B cell (primary cell): Measurements from ENCODE around the gene BBC3. TPM values are rescaled to one million over a fixed set of nuclear protein-coding genes. Genes with fewer than 3 reads are reported as not detected.
"Not testable (repeated sequence)": the region's sequence is repeated elsewhere in the genome, so short reads cannot be mapped to it uniquely, and the experiment has no call there.

Experiments
- ATAC-seq: fragments of 200-7000 bp; cut with Tn5 transposase; one replicate; pipeline ENCODE4 v1.10.0; 2021; ENCODE audit warnings: low read depth, mild to moderate bottlenecking, moderate number of reproducible peaks, moderate library complexity
- CTCF ChIA-PET: fragments of 350-600 bp; sonication (Branson Sonifier 250); formaldehyde crosslinking; loops from one replicate; lab custom pipeline; 2021; ENCODE audit warnings: antibody characterized with exemption, inconsistent platforms; lab: Charles Lee
- POLR2A ChIA-PET: fragments of 350-600 bp; sonication (Branson Sonifier 250); formaldehyde crosslinking; loops from one replicate; lab custom pipeline; 2021; ENCODE audit warnings: antibody characterized with exemption; lab: Charles Lee
- DNase-seq: peaks from one replicate; pipeline ENCODE4 v3.0.0; 2013
- H2AFZ ChIP-seq: 2 replicates; pipeline ENCODE4 v1.6.1; 2012; ENCODE audit warnings: mild to moderate bottlenecking, low read depth, low read length; ENCODE audit not compliant: insufficient read depth, poor library complexity, severe bottlenecking
- H3K27ac ChIP-seq, 2 donors: 1 replicate in 1 of 2; 2 replicates in 1 of 2; pipeline ENCODE4 v1.5.1; 2012 to 2013; ENCODE audit warnings: low read length in 2 of 2, mild to moderate bottlenecking in 2 of 2, moderate library complexity in 1 of 2
- H3K27me3 ChIP-seq, 4 experiments: fragments of 200-600 bp in 1 of 4; sonication (generic) in 1 of 4; replicated peaks in 1 of 4; 1 replicate in 2 of 4; 2 replicates in 2 of 4; pipeline versions ENCODE4 v1.6.1 to v1.7.0; 2013 to 2016; ENCODE audit warnings: low read length in 3 of 4, mild to moderate bottlenecking in 2 of 4, mixed read lengths in 1 of 4, moderate library complexity in 1 of 4; ENCODE audit not compliant: insufficient read depth in 4 of 4, control insufficient read depth in 3 of 4; ENCODE audit errors: control extremely low read depth in 1 of 4
- H3K36me3 ChIP-seq, 2 experiments: replicated peaks in 1 of 2; 1 replicate in 1 of 2; 2 replicates in 1 of 2; pipeline versions ENCODE4 v1.6.1 to v1.7.1; 2013; ENCODE audit warnings: low read length in 1 of 2; ENCODE audit not compliant: insufficient read depth in 2 of 2, control insufficient read depth in 1 of 2; ENCODE audit errors: control extremely low read depth in 1 of 2, extremely low read depth in 1 of 2
- H3K4me1 ChIP-seq, 2 donors: fragments of 200-600 bp in 1 of 2; sonication (generic) in 1 of 2; 1 replicate in 1 of 2; 2 replicates in 1 of 2; pipeline versions ENCODE4 v1.5.1 to v1.6.1; 2013 to 2017; ENCODE audit warnings: low read length in 2 of 2; ENCODE audit not compliant: control insufficient read depth in 2 of 2, insufficient read depth in 2 of 2
- H3K4me2 ChIP-seq: replicated peaks from 2 replicates; pipeline ENCODE3; 2012; ENCODE audit warnings: mild to moderate bottlenecking, low read depth, low read length; ENCODE audit not compliant: poor library complexity, severe bottlenecking
- H3K4me3 ChIP-seq, 5 experiments: fragments of 200-600 bp in 1 of 5; sonication (generic) in 1 of 5; 1 replicate in 3 of 5; 2 replicates in 2 of 5; pipeline versions ENCODE4 v1.5.1 to v1.7.0; 2011 to 2016; ENCODE audit warnings: low read length in 4 of 5, mild to moderate bottlenecking in 4 of 5, low read depth in 2 of 5, control low read depth in 1 of 5, moderate library complexity in 1 of 5; ENCODE audit not compliant: insufficient read depth in 1 of 5; ENCODE audit errors: control extremely low read depth in 1 of 5, extremely low read depth in 1 of 5
- H3K79me2 ChIP-seq: fragments of 200-600 bp; sonication (generic); one replicate; pipeline ENCODE4 v1.6.0; 2016; ENCODE audit warnings: low read length; ENCODE audit not compliant: control insufficient read depth, insufficient read depth
- H3K9ac ChIP-seq: fragments of 200-600 bp; sonication (generic); 2 replicates; pipeline ENCODE4 v1.6.1; 2017; ENCODE audit warnings: mild to moderate bottlenecking, low read length, moderate library complexity
- H3K9me3 ChIP-seq, 3 donors: one replicate each; pipeline versions ENCODE4 v1.6.1 to v1.7.1; 2013; ENCODE audit warnings: low read length in 2 of 3; ENCODE audit not compliant: control insufficient read depth in 2 of 3, insufficient read depth in 1 of 3; ENCODE audit errors: control extremely low read depth in 1 of 3
- H4K20me1 ChIP-seq: 2 replicates; pipeline ENCODE4 v1.6.0; 2012; ENCODE audit warnings: mild to moderate bottlenecking, low read length; ENCODE audit not compliant: insufficient read depth, control insufficient read depth, poor library complexity, severe bottlenecking
- H3K27ac Mint-ChIP-seq: one replicate; pipeline ENCODE4 v1.8.0; 2021; ENCODE audit warnings: mixed read lengths
- H3K27me3 Mint-ChIP-seq: one replicate; pipeline ENCODE4 v1.8.0; 2021; ENCODE audit warnings: mixed read lengths
- H3K4me1 Mint-ChIP-seq: one replicate; pipeline ENCODE4 v1.8.0; 2021; ENCODE audit warnings: mixed read lengths
- H3K4me3 Mint-ChIP-seq: one replicate; pipeline ENCODE4 v1.8.0; 2021; ENCODE audit warnings: mixed read lengths
- H3K9me3 Mint-ChIP-seq: one replicate; pipeline ENCODE4 v1.8.0; 2022; ENCODE audit warnings: mixed read lengths; ENCODE audit not compliant: insufficient read depth
- EZH2 ChIP-seq: IDR thresholded peaks from 2 replicates; pipeline ENCODE4 v1.6.1; 2012; ENCODE audit warnings: borderline replicate concordance, low read depth, mild to moderate bottlenecking, moderate library complexity, low read length; ENCODE audit not compliant: insufficient read depth, poor library complexity, severe bottlenecking
- WGBS: methylation state at CpG from one replicate; pipeline ENCODE4 v1.1.5; 2013; ENCODE audit warnings: missing lambda C conversion rate; ENCODE audit not compliant: insufficient coverage; 5-methylcytosine and 5-hydroxymethylcytosine counted together
- intact Hi-C: fragments of 100-400 bp; cut with micrococcal nuclease; formaldehyde crosslinking; loops from one replicate; pipeline ENCODE4 v1.10.0; 2022
- polyA plus RNA-seq: library from polyadenylated mRNA; depleted of rRNA; stranded (reverse); fragments of >200 nt; gene quantifications from 2 replicates; pipeline ENCODE4 v1.2.3, GENCODE V29; 2012
- total RNA-seq, 2 donors: library from RNA; stranded (reverse); fragments of 120-200 nt in 1 of 2; gene quantifications; 1 replicate in 1 of 2; 2 replicates in 1 of 2; pipeline versions ENCODE4 v1.2.3 to v1.2.4, GENCODE V29; 2013 to 2022
- TF ChIP-seq, protein P1 (sequence below): fragments of 200-600 bp; IDR thresholded peaks from one replicate; pipeline ENCODE4 v1.8.0; 2022; ENCODE audit warnings: antibody characterized with exemption, mild to moderate bottlenecking

The BBC3 gene
- total and polyA plus RNA-seq, 2 donors (not counting 1 experiment from before 2014, with no cell fraction given) = 10.2 to 17.8 TPM

GRCh38 chr19:47261946-47262793, 31.2 kb upstream of the BBC3 start:
- H3K27ac Mint-ChIP-seq = peak overlapping the region; percentile 87
- Histone ChIP-seq H3K79me2 (peaks cover 25% of the 10 kb centered on the region), H3K4me2 (peak overlapping the region; percentile 28), H3K36me3 (peaks cover 3 to 49% of the 10 kb centered on the region in 2 experiments), H3K27ac (peak overlapping the region; percentile 4 to 84), H3K4me1 (peaks cover 17 to 26% of the 10 kb centered on the region in 2 donors), H4K20me1 (peaks cover 41% of the 10 kb centered on the region)
- 35% methylated on average over 9 of the region's 14 CpGs for WGBS
- peaks cover 37% of the 10 kb centered on the region for H3K4me1 Mint-ChIP-seq
- ATAC-seq = peak; percentile 77
- H3K27me3 Mint-ChIP-seq, intact Hi-C loops, H3K9me3 Mint-ChIP-seq, H2AFZ ChIP-seq, H3K4me3 ChIP-seq, H3K9me3 ChIP-seq, H3K27me3 ChIP-seq, H3K9ac ChIP-seq: not testable (repeated sequence)
- H3K4me3 Mint-ChIP-seq = peak overlapping the region; percentile 29
- DNase-seq = peak; percentile 80
- ChIA-PET CTCF (interaction anchor here (0.7 to 1.2 kb wide), 6 partner anchors 13 to 52 kb away, joined by 3 to 4 read pairs (median 4); partner anchors contain the start of gene INAFM1), POLR2A (interaction anchor here (0.5 to 1.7 kb wide), 4 partner anchors 9 to 338 kb away, joined by 3 to 18 read pairs (median 5); partner anchors contain the start of gene INAFM1)

GRCh38 chr19:47260476-47260875, 29.5 kb upstream of the BBC3 start:
- H3K9ac ChIP-seq = no peak overlapping the region
- intact Hi-C loops = no loop called here
- peaks cover 46% of the 10 kb centered on the region for H3K4me1 Mint-ChIP-seq
- H3K4me3 Mint-ChIP-seq = no peak overlapping the region
- peaks cover 44% of the 10 kb centered on the region for H4K20me1 ChIP-seq
- H3K27ac Mint-ChIP-seq = no peak overlapping the region
- no peak for ATAC-seq
- H3K4me2 ChIP-seq = no peak overlapping the region
- 97% methylated on average over 17 of the region's 17 CpGs for WGBS
- H3K27me3 Mint-ChIP-seq = no peaks in the 10 kb centered on the region
- H3K36me3 ChIP-seq = peaks cover 3 to 41% of the 10 kb centered on the region in 2 experiments
- no peak overlapping the region for H3K4me3 ChIP-seq
- CTCF ChIA-PET = interaction anchor here (0.9 to 1.6 kb wide), 4 partner anchors 14 to 50 kb away, joined by 3 to 4 read pairs (median 4); no protein-coding TSS in a partner anchor
- TF ChIP-seq, protein P1, sequence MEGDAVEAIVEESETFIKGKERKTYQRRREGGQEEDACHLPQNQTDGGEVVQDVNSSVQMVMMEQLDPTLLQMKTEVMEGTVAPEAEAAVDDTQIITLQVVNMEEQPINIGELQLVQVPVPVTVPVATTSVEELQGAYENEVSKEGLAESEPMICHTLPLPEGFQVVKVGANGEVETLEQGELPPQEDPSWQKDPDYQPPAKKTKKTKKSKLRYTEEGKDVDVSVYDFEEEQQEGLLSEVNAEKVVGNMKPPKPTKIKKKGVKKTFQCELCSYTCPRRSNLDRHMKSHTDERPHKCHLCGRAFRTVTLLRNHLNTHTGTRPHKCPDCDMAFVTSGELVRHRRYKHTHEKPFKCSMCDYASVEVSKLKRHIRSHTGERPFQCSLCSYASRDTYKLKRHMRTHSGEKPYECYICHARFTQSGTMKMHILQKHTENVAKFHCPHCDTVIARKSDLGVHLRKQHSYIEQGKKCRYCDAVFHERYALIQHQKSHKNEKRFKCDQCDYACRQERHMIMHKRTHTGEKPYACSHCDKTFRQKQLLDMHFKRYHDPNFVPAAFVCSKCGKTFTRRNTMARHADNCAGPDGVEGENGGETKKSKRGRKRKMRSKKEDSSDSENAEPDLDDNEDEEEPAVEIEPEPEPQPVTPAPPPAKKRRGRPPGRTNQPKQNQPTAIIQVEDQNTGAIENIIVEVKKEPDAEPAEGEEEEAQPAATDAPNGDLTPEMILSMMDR = no peak
- TF ChIP-seq EZH2 = no peak
- no peaks in the 10 kb centered on the region for H3K27me3 ChIP-seq
- POLR2A ChIA-PET = no interaction called here
- no peak overlapping the region for H2AFZ ChIP-seq
- H3K9me3 Mint-ChIP-seq = no peaks in the 10 kb centered on the region
- H3K9me3 ChIP-seq = peaks cover 0 to 6% (median 0%) of the 10 kb centered on the region in 3 donors
- peaks cover 20 to 34% of the 10 kb centered on the region in 2 donors for H3K4me1 ChIP-seq
- no peak overlapping the region for H3K27ac ChIP-seq
- DNase-seq = no peak
- peaks cover 25% of the 10 kb centered on the region for H3K79me2 ChIP-seq
